ENCODE measurements around the gene KIF21B.
A peak's percentile ranks its signal among the peaks of the same experiment; 100 is the strongest.

Gene KIF21B

GRCh38 chr1:201023517-201023902, at the start of gene KIF21B:
Gene KIF21B (minus strand): TSS chr1:201023714. CDS start chr1:201023383, 331 bp downstream.
- peak; percentile 43 for DNase-seq

- no peak for DNase-seq
Measured at GRCh38 chr1:201072922-201073321, 49.4 kb upstream of the KIF21B start.

- no peak for DNase-seq
Measured at GRCh38 chr1:201072149-201072548, 48.6 kb upstream of the KIF21B start.

GRCh38 chr1:201069636-201070035, 46.1 kb upstream of the KIF21B start:
- no peak for DNase-seq

GRCh38 chr1:201068976-201069375, 45.5 kb upstream of the KIF21B start:
- no peak for DNase-seq

GRCh38 chr1:201066986-201067385, 43.5 kb upstream of the KIF21B start:
- DNase-seq = no peak

- DNase-seq = no peak
Measured at GRCh38 chr1:201065686-201066085, 42.2 kb upstream of the KIF21B start.

- no peak for DNase-seq
Measured at GRCh38 chr1:201064806-201065205, 41.3 kb upstream of the KIF21B start.

- no peak for DNase-seq
Measured at GRCh38 chr1:201063145-201063544, 39.6 kb upstream of the KIF21B start.

- DNase-seq = no peak
Measured at GRCh38 chr1:201062511-201063091, 39.1 kb upstream of the KIF21B start.

GRCh38 chr1:201061886-201062285, 38.4 kb upstream of the KIF21B start:
- DNase-seq = no peak

- DNase-seq = no peak
Measured at GRCh38 chr1:201061049-201061448, 37.5 kb upstream of the KIF21B start.

- DNase-seq = no peak
Measured at GRCh38 chr1:201060586-201060985, 37.1 kb upstream of the KIF21B start.

- DNase-seq = no peak
Measured at GRCh38 chr1:201059871-201060555, 36.5 kb upstream of the KIF21B start.

GRCh38 chr1:201059401-201059800, 35.9 kb upstream of the KIF21B start:
- no peak for DNase-seq

- DNase-seq = no peak
Measured at GRCh38 chr1:201054091-201054543, 30.6 kb upstream of the KIF21B start.

- DNase-seq = no peak
Measured at GRCh38 chr1:201053155-201053860, 29.8 kb upstream of the KIF21B start.

GRCh38 chr1:201051399-201051798, 27.9 kb upstream of the KIF21B start:
- no peak for DNase-seq

GRCh38 chr1:201050515-201051277, 27.2 kb upstream of the KIF21B start:
- DNase-seq = no peak

GRCh38 chr1:201049248-201049831, 25.8 kb upstream of the KIF21B start:
- no peak for DNase-seq

- no peak for DNase-seq
Measured at GRCh38 chr1:201048521-201048920, 25.0 kb upstream of the KIF21B start.

- no peak for DNase-seq
Measured at GRCh38 chr1:201044119-201044518, 20.6 kb upstream of the KIF21B start.

All from NCI-H446 treated with DMSO at 0.1 percent for 48 hours (cell line).